Hematopoietic multipotent progenitor cell treated with erythropoietin and hydrocortisone succinate and interleukin-3 and kit ligand, for 4 days (in vitro differentiated cells): ENCODE results near the gene SLAMF1.
"Not testable (repeated sequence)": the region's sequence is repeated elsewhere in the genome, so short reads cannot be mapped to it uniquely, and the experiment has no call there.

Source experiments
- DNase-seq: peaks from one replicate; pipeline ENCODE4 v3.0.0-alpha.2; 2015

Gene SLAMF1

DNA sequence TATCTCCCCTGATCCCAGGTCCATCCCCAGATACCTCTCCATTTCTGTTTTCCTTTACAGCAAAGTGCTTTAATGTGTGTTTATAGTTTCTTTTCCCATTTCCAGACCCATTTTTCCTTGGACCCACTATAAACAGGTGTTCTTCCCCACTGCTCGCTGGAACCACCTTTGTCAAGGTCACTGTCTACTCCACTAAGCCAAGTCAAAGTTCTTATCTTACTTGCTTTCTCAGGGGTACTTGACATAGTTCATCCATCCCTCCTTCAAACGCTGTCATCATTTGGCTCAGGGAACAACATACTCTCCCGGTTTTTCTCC, 8.3 kb downstream of the SLAMF1 start:
- no peak for DNase-seq

- DNase-seq, result peak; percentile 53
Measured at GRCh38 chr1:160637821-160638539, 8.9 kb downstream of the SLAMF1 start.

DNA sequence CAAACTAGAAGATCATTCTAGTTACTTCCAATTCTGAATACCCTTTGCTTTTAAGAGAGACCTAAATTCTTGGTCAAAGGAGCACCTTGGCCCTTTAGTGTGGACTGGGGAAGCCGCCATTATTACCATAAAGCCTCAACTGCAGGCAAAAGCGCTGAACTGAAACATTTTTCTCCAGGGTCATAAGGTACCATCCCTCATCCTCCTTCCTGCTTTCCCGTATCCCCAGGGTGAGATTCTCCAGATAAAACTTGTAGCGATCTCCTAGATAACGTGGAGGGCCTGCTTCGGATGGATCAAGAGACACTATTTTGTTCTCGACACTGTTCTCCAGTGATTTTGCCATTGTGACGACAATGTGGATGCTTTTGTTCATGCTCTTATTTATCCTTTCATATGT, 9.8 kb downstream of the SLAMF1 start:
- no peak for DNase-seq

GRCh38 chr1:160636547-160636946, 10.3 kb downstream of the SLAMF1 start:
- no peak for DNase-seq

- DNase-seq, result no peak
Measured at GRCh38 chr1:160636076-160636475, 10.8 kb downstream of the SLAMF1 start.

- DNase-seq, result no peak
Measured at GRCh38 chr1:160634543-160635491, 12.0 kb downstream of the SLAMF1 start.

- no peak for DNase-seq
Measured at GRCh38 chr1:160633330-160633903, 13.4 kb downstream of the SLAMF1 start.

DNA sequence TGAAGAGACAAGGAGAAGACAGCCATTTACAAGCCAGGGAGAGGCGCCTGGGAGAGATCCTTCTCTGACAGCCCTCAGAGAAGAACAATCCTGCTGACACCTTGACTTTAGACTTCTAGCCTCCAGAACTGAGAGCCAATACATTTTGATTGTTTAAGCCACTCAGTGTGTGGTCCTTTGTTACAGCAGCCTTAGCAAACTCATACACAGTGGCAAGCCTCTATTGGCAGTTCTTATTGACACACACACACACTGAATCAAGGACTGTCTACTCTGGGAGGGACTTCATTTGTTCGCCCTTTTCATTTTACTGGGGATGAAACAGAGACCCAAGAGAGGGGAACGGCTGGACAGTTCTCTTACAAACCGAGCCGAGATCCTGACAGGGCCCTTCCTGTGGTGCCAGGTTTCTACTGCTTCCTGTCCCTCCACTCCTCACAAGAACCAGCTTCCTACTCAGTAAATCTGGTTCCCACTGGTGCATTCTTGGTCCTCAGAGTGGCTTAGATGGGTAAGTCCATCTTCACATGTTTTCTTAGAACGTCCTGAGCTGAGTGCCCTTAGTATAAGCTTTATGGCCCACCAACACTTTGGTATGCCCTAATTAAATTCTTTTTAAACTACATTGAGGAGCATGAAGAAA, 14.7 kb downstream of the SLAMF1 start:
- no peak for DNase-seq

DNA sequence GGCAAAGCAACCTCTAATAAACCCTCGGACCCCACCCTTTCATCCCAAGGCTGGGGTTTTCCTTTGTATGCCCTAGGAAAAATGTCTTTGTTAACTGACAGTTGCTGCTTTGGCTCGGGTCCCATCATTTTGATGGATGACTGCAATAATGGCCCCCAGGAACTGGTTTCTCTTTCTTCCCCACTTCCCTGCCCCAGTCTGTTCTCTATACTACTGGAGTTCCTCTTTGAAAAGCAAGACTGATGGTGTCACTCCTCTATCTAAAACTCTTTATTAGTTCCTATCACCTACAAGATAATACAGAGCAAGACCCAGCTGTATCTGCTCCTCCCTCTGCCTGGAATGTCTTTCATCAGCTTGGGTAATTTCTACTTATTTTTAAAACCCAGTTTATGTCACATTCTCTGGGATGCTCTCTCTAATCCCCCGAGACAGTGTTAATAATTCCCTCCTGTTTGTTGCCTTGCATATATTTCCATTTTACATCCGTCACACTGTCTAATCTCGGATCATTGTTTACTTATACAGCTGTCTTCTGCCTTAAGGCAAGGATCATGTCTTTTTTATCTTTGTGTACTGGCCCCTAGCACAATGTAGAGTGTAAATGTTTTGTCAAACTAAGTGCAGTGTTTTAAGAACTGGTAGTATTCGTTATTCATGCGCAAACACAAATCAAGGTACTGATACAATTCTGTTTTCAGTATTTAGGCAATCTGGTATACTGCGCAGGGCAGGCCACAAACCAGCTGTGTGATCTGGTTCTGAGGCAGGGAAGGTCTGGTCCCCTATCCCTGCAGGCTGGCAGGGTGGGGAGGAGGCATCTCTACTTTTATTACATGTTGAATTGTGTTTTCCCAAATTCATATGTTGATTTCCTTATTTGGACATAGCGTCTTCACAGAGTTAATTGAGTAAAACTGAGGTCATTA, 16.1 kb downstream of the SLAMF1 start:
- no peak for DNase-seq

- DNase-seq, result peak; percentile 44
Measured at GRCh38 chr1:160629286-160630210, 17.3 kb downstream of the SLAMF1 start.

DNA sequence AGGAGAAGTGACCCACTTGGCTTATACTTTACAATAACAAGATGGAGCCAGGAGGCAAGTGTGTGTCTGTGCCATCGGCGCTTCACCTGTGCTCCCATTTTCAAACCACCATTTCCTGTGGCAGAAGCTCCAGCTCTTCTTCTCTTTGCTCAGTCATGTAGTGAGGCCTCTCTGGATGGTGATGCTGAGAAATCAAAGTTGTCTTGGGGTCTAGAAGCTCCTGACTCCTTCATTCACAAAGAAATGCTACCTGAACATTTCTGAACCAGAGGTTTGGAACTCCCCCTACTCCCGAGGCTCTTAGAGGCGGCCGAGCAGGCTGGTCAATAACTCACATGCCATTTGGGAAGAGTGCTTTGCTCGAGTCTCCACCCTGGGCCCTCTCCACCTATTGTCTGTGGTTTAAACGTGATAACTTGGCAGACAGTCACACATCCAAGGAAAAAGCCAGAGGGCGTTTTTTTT, 18.0 kb downstream of the SLAMF1 start:
- DNase-seq, result no peak

GRCh38 chr1:160627677-160628289, 19.1 kb downstream of the SLAMF1 start:
- DNase-seq, result not testable (repeated sequence)

DNA sequence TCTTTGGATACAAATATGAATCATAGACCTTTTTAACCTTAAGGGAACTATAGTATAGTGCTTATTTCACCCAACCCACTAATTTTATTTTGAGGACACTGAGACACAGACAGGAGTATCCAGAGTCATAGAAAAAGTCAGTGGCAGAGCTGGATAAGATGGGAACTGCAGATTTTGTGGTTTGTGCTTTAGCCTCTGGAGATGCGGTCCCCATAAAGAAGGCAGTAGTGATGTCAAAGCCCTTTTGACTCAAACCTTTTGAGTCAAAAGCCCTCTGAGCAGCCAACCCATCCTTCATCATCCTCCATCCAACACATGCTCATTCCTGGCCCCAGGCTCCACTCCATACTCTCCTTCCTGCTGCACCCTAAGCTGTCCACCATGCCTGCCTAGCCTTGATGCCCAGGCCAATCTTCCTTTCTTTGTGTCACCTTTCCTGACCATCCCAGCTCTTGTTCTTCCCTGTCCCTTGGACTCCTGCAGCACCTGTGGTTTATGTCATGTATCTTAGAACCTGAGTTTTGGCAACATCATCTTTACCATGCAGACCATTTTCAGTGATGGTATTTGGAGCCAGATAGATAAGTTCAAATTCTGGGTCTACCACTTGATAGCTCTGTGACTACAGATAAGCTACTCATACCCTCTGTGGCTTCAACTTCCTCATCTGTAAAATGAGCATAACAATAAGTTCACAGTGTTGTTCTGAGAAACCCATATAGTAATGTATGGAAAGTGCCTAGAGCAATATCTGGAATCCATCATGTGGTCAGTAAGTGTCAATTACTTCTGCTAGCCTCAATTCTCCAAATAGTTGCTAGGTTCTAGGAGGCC, 20.1 kb downstream of the SLAMF1 start:
- peak; percentile 93 for DNase-seq

- DNase-seq, result peak; percentile 71
Measured at GRCh38 chr1:160625725-160626498, 20.9 kb downstream of the SLAMF1 start.

- DNase-seq, result no peak
Measured at GRCh38 chr1:160625321-160625720, 21.5 kb downstream of the SLAMF1 start.

DNA sequence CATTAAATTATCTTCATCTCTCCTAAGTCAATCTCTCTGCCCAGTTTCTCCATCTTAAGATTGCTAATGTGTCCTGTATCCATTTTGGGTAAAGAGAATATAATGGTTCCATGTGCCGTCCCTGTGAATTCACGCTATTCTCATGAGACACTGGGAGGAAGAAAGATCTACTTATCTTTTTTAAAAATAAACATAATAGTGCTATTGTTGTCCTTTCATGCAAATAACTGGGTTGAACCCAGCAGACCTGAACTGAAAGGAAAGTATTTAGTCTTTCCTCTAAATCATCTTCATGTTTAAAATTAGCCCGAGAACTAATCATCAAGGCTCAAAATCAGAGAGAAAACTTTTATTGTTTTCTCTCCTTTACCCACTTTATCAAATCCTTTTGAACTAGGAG, 22.4 kb downstream of the SLAMF1 start:
- no peak for DNase-seq

DNA sequence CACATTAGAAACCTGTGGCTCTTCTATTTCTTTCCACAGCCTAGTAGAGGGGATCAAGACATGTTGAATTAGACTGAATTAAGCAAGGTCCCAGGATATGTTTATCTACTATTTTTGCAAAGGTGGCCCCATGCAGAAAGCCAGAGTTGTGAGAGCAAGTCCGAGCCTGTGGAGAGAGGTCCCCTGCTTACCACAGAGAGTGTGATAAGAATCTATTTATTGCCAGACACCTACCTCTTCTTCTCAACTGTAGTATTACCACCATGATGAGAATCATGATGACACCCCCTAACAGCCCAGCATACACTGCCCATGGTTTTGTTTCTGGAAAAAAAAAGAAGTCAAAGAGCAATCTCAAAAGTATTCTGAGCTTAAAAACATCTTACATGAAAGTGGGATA, 23.0 kb downstream of the SLAMF1 start:
- DNase-seq, result peak; percentile 53

- no peak for DNase-seq
Measured at GRCh38 chr1:160623227-160623633, 23.6 kb downstream of the SLAMF1 start.
